Measurements from ENCODE around the gene DNM3.

DNA sequence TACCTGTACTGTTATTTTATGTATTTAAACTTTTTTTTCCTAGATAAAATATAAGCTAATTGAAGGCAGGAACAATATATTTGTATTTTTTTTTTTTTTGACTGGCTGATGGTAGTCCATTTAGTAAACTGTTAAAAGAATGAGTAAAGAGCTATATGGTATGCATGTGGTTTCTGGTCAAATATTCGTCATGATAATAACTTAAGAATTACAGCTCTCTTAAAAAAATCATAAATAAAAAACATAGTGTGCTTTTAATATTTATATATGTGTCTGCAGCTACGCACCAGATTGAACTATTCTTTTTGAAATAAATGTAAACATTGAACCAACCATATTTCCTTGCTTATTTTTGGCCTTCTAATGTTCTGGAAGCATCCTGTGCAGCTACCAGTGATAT, 306.9 kb downstream of the DNM3 start:
- TF ChIP-seq ZFP30 (CRISPR knock-in tag; IDR thresholded peaks at IDR 0.05) = no peak
- TF ChIP-seq GLIS3 (CRISPR knock-in tag; IDR thresholded peaks at IDR 0.05) = no peak
- TF ChIP-seq, protein P1, sequence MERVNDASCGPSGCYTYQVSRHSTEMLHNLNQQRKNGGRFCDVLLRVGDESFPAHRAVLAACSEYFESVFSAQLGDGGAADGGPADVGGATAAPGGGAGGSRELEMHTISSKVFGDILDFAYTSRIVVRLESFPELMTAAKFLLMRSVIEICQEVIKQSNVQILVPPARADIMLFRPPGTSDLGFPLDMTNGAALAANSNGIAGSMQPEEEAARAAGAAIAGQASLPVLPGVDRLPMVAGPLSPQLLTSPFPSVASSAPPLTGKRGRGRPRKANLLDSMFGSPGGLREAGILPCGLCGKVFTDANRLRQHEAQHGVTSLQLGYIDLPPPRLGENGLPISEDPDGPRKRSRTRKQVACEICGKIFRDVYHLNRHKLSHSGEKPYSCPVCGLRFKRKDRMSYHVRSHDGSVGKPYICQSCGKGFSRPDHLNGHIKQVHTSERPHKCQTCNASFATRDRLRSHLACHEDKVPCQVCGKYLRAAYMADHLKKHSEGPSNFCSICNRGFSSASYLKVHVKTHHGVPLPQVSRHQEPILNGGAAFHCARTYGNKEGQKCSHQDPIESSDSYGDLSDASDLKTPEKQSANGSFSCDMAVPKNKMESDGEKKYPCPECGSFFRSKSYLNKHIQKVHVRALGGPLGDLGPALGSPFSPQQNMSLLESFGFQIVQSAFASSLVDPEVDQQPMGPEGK (CRISPR knock-in tag; IDR thresholded peaks at IDR 0.05; ENCODE audit: borderline replicate concordance) = no peak
- TF ChIP-seq SNAI2 (CRISPR knock-in tag; IDR thresholded peaks at IDR 0.05) = no peak
- no peak for TF ChIP-seq TCF4 (CRISPR knock-in tag; IDR thresholded peaks at IDR 0.05; ENCODE audit: borderline replicate concordance)
- no peak for TF ChIP-seq ZNF70 (CRISPR knock-in tag; IDR thresholded peaks at IDR 0.05)
- TF ChIP-seq, protein P2, sequence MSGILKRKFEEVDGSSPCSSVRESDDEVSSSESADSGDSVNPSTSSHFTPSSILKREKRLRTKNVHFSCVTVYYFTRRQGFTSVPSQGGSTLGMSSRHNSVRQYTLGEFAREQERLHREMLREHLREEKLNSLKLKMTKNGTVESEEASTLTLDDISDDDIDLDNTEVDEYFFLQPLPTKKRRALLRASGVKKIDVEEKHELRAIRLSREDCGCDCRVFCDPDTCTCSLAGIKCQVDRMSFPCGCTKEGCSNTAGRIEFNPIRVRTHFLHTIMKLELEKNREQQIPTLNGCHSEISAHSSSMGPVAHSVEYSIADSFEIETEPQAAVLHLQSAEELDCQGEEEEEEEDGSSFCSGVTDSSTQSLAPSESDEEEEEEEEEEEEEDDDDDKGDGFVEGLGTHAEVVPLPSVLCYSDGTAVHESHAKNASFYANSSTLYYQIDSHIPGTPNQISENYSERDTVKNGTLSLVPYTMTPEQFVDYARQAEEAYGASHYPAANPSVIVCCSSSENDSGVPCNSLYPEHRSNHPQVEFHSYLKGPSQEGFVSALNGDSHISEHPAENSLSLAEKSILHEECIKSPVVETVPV (CRISPR knock-in tag; IDR thresholded peaks at IDR 0.05) = no peak
- TF ChIP-seq RARB (CRISPR knock-in tag; IDR thresholded peaks at IDR 0.05) = no peak

Measured in SK-N-SH treated with all-trans-retinoic acid at 6 μM for 48 hours (cell line).